ENCODE measurements around the gene SRGAP2B.
"Not testable (repeated sequence)": the region's sequence is repeated elsewhere in the genome, so short reads cannot be mapped to it uniquely, and the experiment has no call there.

Gene SRGAP2B

DNA sequence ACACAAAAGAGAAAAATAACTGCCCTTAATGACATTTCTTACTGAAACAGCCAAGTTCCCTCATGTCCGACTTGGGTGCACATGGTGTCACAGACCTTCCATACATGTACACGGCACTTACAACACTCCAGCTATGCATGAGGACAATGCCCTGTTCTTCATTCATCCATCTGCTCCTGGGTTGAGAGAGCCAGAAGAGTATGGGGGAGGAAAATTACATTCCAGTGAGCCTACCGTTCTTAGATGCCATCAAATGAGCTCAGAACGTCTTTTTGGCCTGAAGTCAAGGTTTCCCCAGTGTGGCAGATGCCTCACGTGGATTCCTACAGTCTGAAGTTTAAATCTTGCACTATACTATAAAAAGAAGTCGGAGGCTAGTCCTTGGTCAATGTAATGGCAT lies 194.3 kb downstream of the SRGAP2B start:
- DNase-seq (ENCODE audit: low read depth in 2 of 2) = not testable (repeated sequence)

DNA sequence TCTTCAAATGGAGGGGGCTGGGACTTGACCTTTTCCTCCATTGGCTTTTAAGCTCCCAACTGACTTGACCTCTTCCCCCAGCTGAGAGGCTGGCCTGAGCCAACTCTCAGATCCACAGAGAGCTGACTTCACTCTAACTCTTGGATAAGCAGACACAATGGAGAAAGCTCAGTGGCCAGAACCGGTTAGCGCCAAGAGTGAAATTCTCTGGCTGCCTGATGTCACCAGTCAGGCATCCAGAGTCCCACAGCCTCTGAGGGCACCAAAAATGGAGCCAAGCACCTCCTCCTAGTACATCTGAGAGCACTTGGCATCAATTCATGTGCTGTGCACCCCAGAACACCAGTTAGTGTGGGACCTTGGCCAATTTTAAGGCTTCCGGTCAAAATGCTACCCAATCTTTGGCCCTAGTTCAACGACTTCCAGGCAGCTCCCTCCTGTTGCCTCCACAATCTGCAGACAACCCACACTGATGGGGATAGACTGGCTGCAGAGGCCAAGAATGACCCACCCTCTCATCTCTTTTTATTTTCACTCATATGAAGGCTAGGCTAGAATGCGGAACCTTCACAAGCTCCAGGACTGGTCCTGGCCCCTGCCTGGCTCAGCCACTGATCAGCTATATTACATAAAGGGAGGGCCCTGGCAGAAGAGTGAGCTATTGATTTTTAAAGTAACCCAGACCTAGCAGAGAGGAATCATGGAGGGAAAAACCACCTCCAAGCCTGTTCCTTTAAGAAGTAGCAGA lies 200.5 kb downstream of the SRGAP2B start:
- not testable (repeated sequence) for DNase-seq (ENCODE audit: low read depth in 2 of 2)

DNA sequence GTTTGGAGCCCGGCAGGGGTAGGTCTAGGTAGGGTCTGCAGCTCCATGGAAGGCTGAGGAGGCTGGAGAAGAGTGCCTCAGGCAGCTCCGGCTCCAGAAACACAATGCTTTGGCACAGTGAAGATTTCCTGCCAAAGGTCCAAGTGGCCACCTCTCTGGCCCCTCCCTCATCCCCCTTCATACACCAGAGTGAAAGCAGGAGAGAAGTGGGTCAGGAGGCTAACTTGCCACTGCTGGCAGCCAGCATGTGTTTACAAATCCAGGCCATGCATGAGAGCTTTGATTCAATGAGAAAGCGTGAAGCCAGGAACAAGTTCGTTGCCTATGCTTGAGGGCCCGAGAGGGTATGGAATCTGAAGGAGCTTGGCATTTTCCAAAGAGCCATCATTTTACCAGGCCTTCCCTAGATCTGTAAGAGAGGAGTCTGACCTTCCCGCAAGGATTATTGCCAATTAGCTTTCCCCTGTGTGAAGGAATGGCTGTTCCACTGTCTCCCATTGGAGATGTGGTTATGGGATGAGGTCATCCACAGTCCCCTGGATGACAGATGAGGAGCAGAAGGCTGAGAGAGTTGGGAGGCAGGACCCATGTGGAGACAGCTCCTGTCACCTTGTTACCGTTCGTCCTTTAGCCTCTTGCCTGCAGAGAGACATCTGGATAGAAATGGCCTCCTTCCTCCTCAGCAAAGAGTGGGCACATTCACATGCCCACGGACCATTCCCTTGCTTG lies 201.3 kb downstream of the SRGAP2B start:
- DNase-seq (ENCODE audit: low read depth in 2 of 2) = not testable (repeated sequence)

DNA sequence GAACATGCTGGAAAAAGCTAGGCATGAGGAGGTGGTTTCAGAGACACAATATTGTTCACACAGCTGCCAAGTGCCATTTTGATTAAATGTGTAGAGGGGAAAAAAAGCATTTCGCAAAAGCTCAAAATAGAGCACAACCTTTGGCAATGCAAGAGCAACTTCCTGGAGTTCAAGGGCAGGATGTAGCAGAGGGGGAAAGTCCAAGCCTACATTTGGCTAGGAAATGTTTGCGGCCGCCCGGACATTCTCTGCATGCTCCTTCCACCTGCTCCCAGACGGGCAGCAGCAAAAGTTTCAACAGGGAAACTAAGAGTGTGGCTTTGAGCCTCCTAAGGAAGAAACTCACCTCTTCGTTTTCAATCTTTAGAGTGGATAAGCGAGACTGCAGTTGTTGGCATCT lies 202.1 kb downstream of the SRGAP2B start:
- DNase-seq (ENCODE audit: low read depth in 2 of 2) = not testable (repeated sequence)

DNA sequence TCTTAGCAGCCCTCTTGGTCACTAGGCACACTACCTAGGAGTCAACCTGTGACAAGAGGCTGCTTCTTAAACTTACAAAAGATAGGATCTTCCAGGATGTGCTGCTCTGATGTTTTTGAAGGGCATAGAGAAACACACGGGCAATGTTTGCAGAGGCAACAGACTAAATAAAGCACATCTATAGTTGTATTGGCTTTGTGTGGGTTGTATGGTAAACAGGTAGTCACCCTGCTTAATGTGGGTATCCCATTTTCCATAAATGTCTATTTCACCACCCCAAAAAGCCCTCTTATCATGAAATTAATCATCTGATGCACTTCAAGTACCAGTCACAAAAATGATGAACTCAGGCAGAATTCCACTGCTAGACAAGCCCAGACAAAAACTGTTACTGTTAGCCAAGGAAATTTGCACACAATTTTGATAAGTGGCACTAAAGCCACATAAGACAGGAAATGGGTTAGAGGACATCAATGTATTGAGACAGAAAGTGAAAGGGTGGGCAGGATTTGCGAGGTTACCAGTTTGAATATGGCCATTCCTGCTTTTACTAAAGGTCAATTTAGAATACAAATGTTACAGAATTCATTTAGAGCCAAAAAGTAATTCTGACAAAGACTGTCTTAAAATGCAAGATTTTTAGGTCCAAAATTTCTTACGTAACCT lies 205.5 kb downstream of the SRGAP2B start:
- not testable (repeated sequence) for DNase-seq (ENCODE audit: low read depth in 2 of 2)

DNA sequence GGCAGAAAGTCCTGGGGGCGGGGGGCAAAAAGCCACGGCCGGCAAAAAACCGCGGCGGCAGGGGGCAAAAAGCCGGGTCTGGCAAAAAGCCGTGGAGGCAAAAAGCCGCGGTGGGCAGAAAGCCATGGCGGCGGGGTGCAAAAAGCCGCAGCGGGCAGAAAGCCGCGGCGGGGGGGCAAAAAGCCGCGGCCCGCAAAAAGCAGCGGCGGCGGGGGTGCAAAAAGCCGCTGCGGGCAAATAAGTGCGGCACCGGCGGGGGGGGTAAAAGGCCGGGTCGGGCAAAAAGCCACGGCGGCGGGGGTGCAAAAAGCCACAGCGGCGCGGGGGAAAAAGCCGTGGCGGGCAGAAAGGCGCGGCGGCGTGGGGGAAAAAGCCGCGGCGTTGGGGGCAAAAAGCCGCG lies 212.1 kb downstream of the SRGAP2B start:
- DNase-seq (ENCODE audit: low read depth in 2 of 2) = not testable (repeated sequence)

DNA sequence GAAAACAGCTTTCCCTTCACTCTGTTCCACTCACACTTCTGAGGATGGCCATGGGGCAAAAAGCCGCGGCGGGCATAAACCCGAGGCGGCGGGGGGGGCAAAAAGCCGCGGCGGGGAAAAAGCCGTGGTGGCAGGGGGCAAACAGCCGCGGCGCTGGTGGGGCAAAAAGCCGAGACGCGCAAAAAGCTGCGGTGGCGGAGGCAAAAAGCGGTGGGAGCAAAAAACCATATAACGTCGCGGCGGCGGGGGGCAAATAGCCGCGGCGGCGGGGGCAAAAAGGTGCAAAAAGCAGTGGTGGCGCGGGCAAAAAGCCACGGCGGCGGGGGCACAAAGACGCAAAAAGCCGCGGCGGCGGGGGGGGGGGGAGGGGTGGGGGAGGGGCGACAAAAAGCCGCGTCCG lies 212.8 kb downstream of the SRGAP2B start:
- DNase-seq (ENCODE audit: low read depth in 2 of 2) = not testable (repeated sequence)

DNA sequence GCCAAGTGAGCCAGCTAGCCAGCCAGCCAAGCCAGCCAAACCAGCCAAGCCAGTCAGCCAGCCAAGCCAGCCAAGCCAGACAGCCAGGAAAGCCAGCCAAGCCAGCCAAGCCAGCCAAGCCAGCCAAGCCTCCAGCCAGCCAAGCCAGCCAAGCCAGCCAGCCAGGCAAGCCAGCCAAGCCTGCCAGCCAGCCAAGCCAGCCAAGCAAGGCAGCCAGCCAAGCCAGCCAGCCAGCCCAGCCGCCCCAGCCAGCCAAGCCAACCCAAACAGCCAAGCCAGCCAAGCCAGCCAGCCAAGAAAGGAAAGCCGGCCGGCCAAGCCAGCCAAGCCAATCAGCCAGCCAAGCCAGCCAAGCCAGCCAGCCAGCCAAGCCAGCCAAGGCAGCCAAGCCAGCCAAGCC lies 236.5 kb downstream of the SRGAP2B start:
- DNase-seq (ENCODE audit: low read depth in 2 of 2) = not testable (repeated sequence)
